ENCODE data around the gene PPP1R26. TPM values are rescaled to one million over a fixed set of nuclear protein-coding genes. Genes with fewer than 3 reads are reported as not detected.

The PPP1R26 gene
- total RNA-seq, 2 donors from 2014 or later = 2.1 to 2.6 TPM

DNA sequence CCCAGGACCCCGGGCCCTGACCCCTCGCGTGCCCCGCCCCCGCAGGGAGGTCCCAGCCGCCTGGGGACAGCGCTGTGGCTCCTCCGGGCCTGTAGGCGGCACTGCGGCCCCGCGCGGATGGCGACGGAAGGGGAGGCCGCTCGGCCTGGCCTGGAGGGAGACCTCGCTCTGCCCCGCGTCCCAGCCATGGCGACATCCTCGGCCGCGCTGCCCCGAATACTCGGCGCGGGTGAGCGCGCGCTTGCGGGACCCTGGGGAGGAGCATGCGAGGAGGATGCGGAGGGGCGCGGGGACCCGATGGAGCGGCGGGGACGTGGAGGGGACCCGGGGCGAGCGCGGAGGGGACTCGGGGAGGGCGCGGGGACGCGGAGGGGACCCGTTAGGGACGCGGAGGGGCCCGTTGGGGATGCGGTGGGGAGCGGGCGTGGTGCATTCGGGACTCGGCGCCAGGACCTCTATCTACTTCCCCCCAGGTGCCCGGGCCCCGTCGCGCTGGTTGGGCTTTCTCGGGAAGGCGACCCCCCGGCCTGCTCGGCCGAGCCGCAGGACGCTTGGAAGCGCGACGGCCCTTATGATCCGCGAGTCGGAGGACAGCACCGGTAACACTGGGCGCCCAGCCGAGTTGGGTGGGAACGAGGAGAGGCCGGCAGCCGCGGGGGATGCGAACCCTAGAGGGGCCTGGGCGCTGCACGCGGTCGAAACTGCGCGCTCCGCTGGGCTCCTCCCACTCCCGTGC lies 21.1 kb downstream of the PPP1R26 start, which contains the start of gene MRPS2:
TSS of gene MRPS2 (plus strand) at position 158 of the 736 bp plus-strand sequence. CDS start at position 187, 29 bp downstream.
- ATAC-seq (peak; percentile 96), DNase-seq (peak; percentile 74 to 83 (median 78))
- H3K4me1 Mint-ChIP-seq = peaks cover 11% of the 10 kb centered on the region
- peak within 1 kb of the TSS; percentile 91 for H3K4me3 Mint-ChIP-seq
- H3K9me3 ChIP-seq (ENCODE audit: control insufficient read depth, low read length, poor library complexity, severe bottlenecking) = no peaks in the 10 kb centered on the region
- H3K27me3 Mint-ChIP-seq = no peaks in the 10 kb centered on the region
- peak within 1 kb of the TSS; percentile 71 for H3K27ac Mint-ChIP-seq
- no peaks in the 10 kb centered on the region for H3K36me3 Mint-ChIP-seq (ENCODE audit: low read depth)

DNA sequence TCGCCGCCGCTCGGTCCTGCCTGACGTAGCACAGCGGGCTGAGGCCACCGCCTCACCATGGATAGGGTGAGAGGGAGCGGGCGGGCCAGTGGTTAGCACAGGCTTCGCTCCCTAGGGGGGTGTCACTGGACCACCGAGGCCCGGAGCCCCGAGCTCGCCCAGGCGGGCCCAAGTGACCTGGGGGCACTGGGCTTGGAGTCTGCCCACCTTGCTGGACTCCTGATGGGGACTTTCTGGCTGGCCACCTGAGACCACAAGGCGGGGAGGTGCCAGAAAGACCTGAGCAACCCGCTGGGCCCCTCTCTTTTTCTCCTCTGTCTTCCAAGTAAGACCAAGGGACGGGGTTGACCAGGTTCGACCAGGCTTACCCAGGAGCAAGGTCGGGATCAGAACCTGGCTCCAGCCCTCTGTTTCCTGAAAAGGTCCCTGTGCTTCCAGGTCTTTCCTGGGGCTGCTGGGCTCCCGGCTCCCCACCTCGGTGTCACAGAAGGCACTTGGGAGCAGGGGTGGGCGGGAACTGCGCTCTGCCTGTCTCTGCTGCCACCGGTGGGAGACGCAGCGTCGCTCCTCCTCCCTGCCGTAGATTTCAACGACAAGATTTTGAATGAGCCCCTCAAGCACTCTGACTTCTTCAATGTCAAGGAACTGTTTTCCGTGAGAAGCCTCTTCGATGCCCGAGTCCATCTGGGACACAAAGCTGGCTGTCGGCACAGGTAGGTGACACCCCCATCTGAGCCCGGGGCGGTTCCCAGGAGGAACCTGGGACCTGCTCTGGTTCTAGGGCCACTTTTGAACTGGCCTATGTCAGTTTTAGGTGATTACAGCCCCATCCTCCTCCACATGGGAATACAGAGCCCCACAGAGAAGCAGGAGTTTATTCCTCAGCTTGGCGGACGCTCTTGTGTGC lies 21.9 kb downstream of the PPP1R26 start:
- ATAC-seq (no peak), DNase-seq (no peak)
- Mint-ChIP-seq H3K27ac (no peak overlapping the region), H3K4me3 (peak overlapping the region; percentile 91), H3K36me3 (ENCODE audit: low read depth) (no peaks in the 10 kb centered on the region), H3K4me1 (peaks cover 11% of the 10 kb centered on the region), H3K27me3 (no peaks in the 10 kb centered on the region)
- H3K9me3 ChIP-seq (ENCODE audit: control insufficient read depth, low read length, poor library complexity, severe bottlenecking) = no peaks in the 10 kb centered on the region

DNA sequence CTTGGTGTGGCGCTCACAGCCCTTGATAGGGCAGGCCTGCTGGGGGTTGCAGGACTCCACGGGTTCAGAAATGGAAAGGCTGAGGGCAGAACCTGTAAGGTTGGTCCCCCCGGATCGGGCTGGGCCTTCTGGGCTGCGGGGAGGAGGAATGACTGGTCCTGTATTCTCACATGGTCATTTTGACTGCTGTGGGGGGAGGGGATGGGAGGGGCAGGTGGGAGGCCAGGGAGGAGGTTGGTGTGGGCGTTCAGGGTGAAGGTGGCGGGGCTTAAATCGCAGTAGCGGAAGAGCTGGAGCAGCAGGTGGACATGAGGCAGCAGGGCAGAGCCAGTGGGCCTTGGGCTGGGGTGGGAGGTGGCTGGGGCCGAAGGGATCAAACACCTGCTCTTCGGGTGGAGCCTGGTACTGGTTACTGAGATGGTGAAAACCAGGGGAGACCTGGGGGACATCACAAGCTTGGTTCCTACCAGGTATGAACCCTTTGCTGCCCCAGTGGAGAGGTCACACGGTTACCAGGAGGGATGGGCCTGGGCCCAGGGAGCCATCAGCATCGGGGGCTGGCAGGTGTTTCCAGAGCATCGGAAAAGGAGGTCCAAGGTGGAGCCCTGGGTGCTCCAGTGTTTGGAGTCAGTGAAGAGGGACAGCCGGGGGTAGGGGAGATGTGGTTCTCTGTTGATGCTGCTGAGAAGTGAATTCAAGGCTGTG lies 22.7 kb downstream of the PPP1R26 start:
- no peaks in the 10 kb centered on the region for H3K9me3 ChIP-seq (ENCODE audit: control insufficient read depth, low read length, poor library complexity, severe bottlenecking)
- Mint-ChIP-seq H3K36me3 (ENCODE audit: low read depth) (peaks cover 2% of the 10 kb centered on the region), H3K27ac (no peak overlapping the region), H3K4me3 (peak overlapping the region; percentile 91), H3K4me1 (peaks cover 11% of the 10 kb centered on the region), H3K27me3 (no peaks in the 10 kb centered on the region)
- DNase-seq (no peak), ATAC-seq (no peak)

DNA sequence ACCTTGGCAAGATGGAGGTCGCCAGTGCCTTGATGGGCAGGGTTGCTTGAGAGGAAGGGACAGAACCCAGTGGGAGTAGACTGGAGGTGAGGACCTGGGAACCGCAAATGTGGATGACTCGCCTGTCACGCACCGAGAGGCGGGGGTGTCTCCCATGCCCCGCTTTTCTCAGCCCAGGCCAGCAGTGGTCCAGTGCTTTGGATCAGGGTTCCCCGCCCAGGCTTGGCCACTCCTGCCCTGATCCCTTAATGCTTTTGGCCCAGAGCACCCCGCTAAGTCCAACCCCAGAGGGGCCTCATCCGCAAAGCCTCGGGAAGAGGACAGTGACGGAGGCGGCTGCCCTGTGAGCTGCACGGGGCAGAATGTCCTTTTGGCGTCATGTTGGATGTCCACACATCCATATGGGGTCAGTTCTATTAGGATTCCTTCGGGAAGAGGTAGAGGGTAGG lies 23.3 kb downstream of the PPP1R26 start:
- no peaks in the 10 kb centered on the region for H3K9me3 ChIP-seq (ENCODE audit: control insufficient read depth, low read length, poor library complexity, severe bottlenecking)
- no peak for DNase-seq
- peaks cover 11% of the 10 kb centered on the region for H3K4me1 Mint-ChIP-seq
- no peak overlapping the region for H3K27ac Mint-ChIP-seq
- peak overlapping the region; percentile 91 for H3K4me3 Mint-ChIP-seq
- H3K27me3 Mint-ChIP-seq = no peaks in the 10 kb centered on the region
- ATAC-seq = no peak
- H3K36me3 Mint-ChIP-seq (ENCODE audit: low read depth) = peaks cover 2% of the 10 kb centered on the region

DNA sequence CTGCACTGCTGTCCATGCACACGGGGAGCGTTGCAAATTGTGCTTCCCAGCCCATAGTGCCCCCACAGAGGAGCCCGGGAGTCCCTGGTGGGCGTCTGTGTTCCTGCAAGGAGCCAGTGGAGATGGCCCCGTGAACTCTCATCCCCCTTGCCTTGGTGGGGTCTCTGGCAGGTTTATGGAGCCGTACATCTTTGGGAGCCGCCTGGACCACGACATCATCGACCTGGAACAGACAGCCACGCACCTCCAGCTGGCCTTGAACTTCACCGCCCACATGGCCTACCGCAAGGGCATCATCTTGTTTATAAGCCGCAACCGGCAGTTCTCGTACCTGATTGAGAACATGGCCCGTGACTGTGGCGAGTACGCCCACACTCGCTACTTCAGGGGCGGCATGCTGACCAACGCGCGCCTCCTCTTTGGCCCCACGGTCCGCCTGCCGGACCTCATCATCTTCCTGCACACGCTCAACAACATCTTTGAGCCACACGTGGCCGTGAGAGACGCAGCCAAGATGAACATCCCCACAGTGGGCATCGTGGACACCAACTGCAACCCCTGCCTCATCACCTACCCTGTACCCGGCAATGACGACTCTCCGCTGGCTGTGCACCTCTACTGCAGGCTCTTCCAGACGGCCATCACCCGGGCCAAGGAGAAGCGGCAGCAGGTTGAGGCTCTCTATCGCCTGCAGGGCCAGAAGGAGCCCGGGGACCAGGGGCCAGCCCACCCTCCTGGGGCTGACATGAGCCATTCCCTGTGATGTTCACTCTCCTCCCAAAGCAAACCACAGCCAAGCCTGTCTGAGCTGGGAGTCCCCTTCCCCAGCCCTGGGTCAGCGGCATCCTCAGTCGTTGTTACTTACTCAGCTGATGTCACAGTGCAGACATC lies 24.0 kb downstream of the PPP1R26 start:
- Mint-ChIP-seq H3K4me3 (peak overlapping the region; percentile 52), H3K4me1 (peaks cover 11% of the 10 kb centered on the region), H3K27ac (no peak overlapping the region), H3K36me3 (ENCODE audit: low read depth) (peaks cover 2% of the 10 kb centered on the region), H3K27me3 (no peaks in the 10 kb centered on the region)
- no peaks in the 10 kb centered on the region for H3K9me3 ChIP-seq (ENCODE audit: control insufficient read depth, low read length, poor library complexity, severe bottlenecking)
- DNase-seq (no peak), ATAC-seq (no peak)

DNA sequence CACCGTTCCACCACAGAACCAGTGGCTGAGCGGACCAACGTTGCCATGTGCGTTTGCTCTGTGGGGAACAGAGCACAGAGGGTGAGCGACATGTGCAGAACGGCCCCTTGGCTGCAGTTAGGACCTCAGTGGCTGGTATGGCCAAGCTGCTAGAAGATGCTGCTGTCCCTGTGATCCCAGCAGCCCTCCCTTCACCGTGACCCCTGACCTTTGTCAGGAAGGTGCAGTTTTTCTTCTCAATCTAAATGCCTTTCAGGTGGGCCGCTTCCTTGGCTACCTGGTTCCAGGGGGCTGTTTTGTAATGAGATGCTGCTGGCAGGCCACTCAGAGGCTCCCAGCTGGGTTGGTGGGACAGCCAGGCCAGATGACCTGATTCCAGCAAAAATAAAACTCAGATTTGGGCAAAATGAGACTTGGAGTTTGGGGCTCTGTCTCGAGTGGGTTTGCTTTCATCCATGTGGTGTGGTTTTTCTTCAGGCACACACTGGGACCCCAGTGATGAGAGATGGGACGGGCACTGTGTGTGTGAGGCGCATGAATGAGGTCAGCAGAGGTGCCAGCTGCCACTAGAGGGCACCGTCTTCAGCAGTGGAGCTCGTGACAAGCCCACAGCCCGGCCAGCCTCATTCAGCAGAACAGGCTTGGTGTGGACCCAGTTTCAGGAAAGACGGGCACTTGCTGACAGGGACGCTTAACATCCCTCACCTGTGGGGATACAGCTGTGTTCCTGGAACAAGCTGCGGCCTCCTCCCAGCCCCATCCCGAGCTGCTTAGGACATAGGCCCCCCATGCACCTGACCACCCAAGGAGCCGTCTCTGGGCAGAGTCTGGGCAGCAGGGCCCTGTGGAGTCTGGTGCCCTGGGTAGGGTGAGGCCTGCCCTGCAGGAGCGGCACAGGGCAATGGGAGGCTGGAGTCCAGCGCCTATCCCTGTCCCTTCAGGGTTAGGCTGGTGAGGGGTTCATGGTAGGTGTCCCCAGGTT lies 25.0 kb downstream of the PPP1R26 start:
- no peaks in the 10 kb centered on the region for H3K9me3 ChIP-seq (ENCODE audit: control insufficient read depth, low read length, poor library complexity, severe bottlenecking)
- no peak overlapping the region for H3K27ac Mint-ChIP-seq
- H3K4me3 Mint-ChIP-seq = no peak overlapping the region
- peaks cover 11% of the 10 kb centered on the region for H3K4me1 Mint-ChIP-seq
- peaks cover 2% of the 10 kb centered on the region for H3K36me3 Mint-ChIP-seq (ENCODE audit: low read depth)
- peak; percentile 30 to 46 (median 37) for DNase-seq
- no peaks in the 10 kb centered on the region for H3K27me3 Mint-ChIP-seq
- ATAC-seq = peak; percentile 20

DNA sequence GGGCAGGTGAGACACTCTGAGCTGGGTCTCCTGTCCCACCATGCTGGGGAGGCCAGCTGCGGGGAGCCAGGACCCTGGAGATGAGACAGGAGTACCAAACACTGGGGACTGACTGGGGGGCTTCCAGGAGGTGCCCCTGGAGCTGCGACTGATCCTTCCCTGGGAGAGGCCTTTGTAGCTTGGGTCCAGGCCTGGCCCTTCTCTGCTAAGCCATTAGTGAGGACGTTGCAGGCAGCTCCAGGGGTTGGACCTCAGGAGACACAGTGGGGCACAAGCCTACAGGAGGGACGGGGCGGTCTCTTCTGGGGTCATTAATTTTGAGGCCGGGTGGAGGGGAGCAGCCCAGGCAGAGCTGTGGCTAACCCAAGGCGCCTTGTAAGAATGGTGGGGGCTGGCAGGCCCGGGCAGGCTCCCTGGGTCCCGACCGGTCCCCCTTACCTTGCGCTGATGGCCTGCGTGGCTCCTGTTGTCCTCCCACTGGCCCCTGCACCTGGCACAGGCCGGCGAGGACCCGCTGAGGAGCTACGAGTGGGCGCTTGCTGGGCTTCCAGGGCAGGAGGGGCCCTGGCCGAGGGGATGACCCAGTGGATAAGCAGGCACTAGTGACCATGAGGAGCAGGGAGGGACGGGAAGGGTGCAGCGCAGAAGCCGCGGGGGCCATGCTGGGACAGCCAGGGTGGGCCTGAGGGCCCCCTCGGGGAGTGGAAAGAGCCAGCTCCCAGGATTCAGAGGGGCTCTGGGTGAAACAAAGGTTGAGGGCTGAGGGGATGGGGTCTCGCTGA lies 26.0 kb downstream of the PPP1R26 start:
- H3K9me3 ChIP-seq (ENCODE audit: control insufficient read depth, low read length, poor library complexity, severe bottlenecking) = no peaks in the 10 kb centered on the region
- DNase-seq (no peak), ATAC-seq (no peak)

DNA sequence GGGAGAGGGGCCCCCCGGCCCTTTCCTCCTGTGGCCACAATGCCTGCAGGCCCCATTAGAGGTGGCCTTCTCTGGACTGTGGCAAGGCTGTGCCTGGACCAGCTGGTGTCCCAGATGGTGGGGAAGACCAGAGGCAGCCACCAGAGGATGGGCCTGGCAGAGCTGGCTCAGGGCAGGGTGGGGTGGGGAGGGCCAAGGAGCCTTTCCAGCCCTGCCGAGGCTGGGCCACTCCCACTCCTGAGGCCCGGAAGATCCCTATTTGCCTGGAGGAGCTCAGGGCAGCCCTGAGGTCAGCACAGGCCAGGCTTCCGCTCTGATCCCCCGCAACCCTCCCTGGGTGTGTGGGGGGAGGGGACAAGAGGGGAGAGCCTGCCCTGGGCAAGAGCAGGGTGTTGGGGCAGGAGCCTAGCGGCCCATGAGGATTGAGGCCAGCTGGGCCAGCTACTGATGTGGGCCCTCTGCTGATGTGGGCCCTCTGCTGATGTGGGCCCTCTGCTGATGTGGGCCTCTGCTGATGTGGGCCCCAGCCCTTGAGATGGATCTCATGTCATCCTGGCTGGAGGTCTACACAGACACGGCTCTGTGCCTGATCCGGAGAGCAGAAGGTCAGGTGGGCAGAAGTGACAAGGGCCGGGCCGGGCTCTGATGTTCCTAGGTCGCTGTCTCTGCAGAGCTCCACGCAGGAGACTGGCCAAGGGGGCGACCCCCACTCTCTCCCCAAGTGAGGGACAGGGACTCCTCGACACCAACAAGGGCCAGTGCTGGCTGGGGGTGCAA lies 26.9 kb downstream of the PPP1R26 start:
- no peak overlapping the region for H3K4me3 Mint-ChIP-seq
- DNase-seq = no peak
- no peak for ATAC-seq
- H3K36me3 Mint-ChIP-seq (ENCODE audit: low read depth) = peaks cover 2% of the 10 kb centered on the region
- H3K4me1 Mint-ChIP-seq = peaks cover 9% of the 10 kb centered on the region
- no peaks in the 10 kb centered on the region for H3K27me3 Mint-ChIP-seq
- no peaks in the 10 kb centered on the region for H3K9me3 ChIP-seq (ENCODE audit: control insufficient read depth, low read length, poor library complexity, severe bottlenecking)
- H3K27ac Mint-ChIP-seq = no peak overlapping the region

More for the DNA sequence above, 26.0 kb downstream of the PPP1R26 start:
- H3K4me3 Mint-ChIP-seq = peak overlapping the region; percentile 19
- no peaks in the 10 kb centered on the region for H3K27me3 Mint-ChIP-seq
- H3K4me1 Mint-ChIP-seq = peaks cover 9% of the 10 kb centered on the region
- no peak overlapping the region for H3K27ac Mint-ChIP-seq
- H3K36me3 Mint-ChIP-seq (ENCODE audit: low read depth) = peaks cover 2% of the 10 kb centered on the region

DNA sequence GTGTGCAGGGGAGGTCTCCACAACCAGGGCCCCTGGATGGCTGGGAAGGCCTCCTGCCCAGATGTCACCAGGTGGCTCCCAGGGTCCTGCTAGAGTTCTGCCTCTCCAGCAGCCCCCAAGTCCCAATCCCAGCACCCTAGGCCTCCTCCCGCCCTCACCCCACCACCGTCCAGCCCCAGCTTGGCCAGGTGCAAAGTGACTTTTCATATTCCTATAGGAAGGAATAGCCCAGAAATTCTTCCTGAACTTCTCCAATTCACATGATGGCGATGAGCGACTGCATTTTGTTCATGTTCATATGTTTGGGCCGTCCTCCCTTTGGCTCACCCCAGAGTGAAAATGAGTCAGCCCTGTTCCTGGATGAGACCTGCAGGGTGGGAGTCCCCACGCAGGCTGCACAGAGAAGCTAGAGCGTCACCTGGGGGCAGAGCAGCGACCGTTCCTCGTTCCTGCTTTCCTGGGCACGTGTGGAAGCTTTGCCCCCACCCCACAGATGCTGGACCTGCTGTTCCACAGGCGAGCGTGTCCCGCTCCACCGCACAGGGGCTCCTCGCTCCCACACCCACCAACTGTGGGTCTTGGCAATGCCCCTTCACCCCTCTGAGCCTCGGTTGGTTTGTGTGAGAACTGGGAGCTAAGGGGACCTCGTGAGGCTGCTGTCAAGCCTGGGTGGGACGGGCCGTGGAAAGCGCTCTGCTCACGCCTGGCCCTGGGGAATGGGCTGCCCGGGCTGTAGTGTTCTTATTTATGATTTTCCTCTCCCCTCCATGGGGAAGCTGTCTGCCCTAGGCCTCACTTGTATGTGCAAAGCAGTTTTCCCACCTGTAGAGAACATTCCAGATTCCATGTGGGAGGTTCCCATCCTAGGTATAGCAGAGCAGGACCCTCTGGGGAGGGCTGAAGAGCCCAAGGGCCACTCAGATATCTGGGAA lies 27.8 kb downstream of the PPP1R26 start:
- no peaks in the 10 kb centered on the region for H3K9me3 ChIP-seq (ENCODE audit: control insufficient read depth, low read length, poor library complexity, severe bottlenecking)
- no peak overlapping the region for H3K27ac Mint-ChIP-seq
- no peak for ATAC-seq
- H3K36me3 Mint-ChIP-seq (ENCODE audit: low read depth) = peaks cover 2% of the 10 kb centered on the region
- peaks cover 7% of the 10 kb centered on the region for H3K4me1 Mint-ChIP-seq
- no peaks in the 10 kb centered on the region for H3K27me3 Mint-ChIP-seq
- DNase-seq = no peak
- no peak overlapping the region for H3K4me3 Mint-ChIP-seq
